Stomach (tissue), 9 donors: ENCODE data around the gene ATRX. TPM values are rescaled to one million over a fixed set of nuclear protein-coding genes. Genes with fewer than 3 reads are reported as not detected.

Experiments used
- DNase-seq, 2 donors: peaks; one replicate each; pipeline versions ENCODE4 v3.0.0 to v3.0.0-alpha.2; 2013 to 2019
- H3K27ac ChIP-seq, 5 donors: fragments of 200-600 bp in 4 of 5; sonication (generic) in 4 of 5; one replicate each; pipeline ENCODE4 v1.5.1; 2013 to 2019; ENCODE audit warnings: mild to moderate bottlenecking in 1 of 5, moderate library complexity in 1 of 5
- H3K27me3 ChIP-seq, 3 donors: fragments of 200-600 bp; sonication (generic); one replicate each; pipeline ENCODE4 v1.5.1; 2017 to 2019; ENCODE audit warnings: mixed run types in 1 of 3
- H3K36me3 ChIP-seq, 4 donors: fragments of 200-600 bp; sonication (generic); 1 replicate in 3 of 4; 2 replicates in 1 of 4; pipeline ENCODE4 v1.5.1; 2016 to 2019
- H3K4me1 ChIP-seq, 4 donors: fragments of 200-600 bp; sonication (generic); one replicate each; pipeline ENCODE4 v1.5.1; 2016 to 2019
- H3K4me3 ChIP-seq, 4 donors: fragments of 200-600 bp; sonication (generic) in 3 of 4; one replicate each; pipeline ENCODE4 v1.5.1; 2016 to 2019; ENCODE audit warnings: mild to moderate bottlenecking in 1 of 4
- H3K9me3 ChIP-seq, 4 donors: fragments of 200-600 bp; sonication (generic); one replicate each; pipeline ENCODE4 v1.5.1; 2016 to 2019
- EP300 ChIP-seq: sonication (generic); formaldehyde crosslinking; IDR thresholded peaks from one replicate; pipeline ENCODE4 v1.6.1; 2017; ENCODE audit warnings: antibody characterized with exemption
- POLR2A ChIP-seq, 4 donors: fragments of 450-650 bp; IDR thresholded peaks; one replicate each; pipeline ENCODE4 v1.6.1; 2016; ENCODE audit warnings: antibody characterized with exemption in 4 of 4, control low read depth in 2 of 4, mild to moderate bottlenecking in 1 of 4, moderate library complexity in 1 of 4
- POLR2AphosphoS5 ChIP-seq, 3 donors: sonication (generic); formaldehyde crosslinking; IDR thresholded peaks; one replicate each; pipeline ENCODE4 v1.6.1; 2016; ENCODE audit warnings: antibody characterized with exemption in 3 of 3
- WGBS, 5 donors: extraction: QIAGEN DNeasy Blood & Tissue Kit in 3 of 5; methylation state at CpG; one replicate each; pipeline versions ENCODE4 v1.1.5 to v1.1.7; 2013 to 2018; 5-methylcytosine and 5-hydroxymethylcytosine counted together
- intact Hi-C: fragments of 100-400 bp; cut with DNase I; formaldehyde crosslinking; loops from one replicate; pipeline ENCODE4 v1.15.1; 2023; ENCODE audit warnings: low total_unique reads
- polyA plus RNA-seq, 3 donors: library from polyadenylated mRNA; stranded (reverse); fragments of 200-250 nt; gene quantifications; one replicate each; pipeline ENCODE4 v1.2.3, GENCODE V29; 2013
- total RNA-seq, 5 donors: library from RNA; depleted of rRNA; stranded (reverse); fragments of >200 nt; gene quantifications; one replicate each; pipeline versions ENCODE4 v1.1.0 to v1.2.3, GENCODE V29; 2014 to 2016
- TF ChIP-seq, protein P1 (sequence below), 7 experiments: fragments of 450-650 bp in 4 of 7; fragments of 200-600 bp in 3 of 7; sonication (generic) in 3 of 7; IDR thresholded peaks; one replicate each; pipeline ENCODE4 v1.5.1; 2016 to 2019; ENCODE audit warnings: antibody characterized with exemption in 7 of 7, control low read depth in 2 of 7, mild to moderate bottlenecking in 1 of 7
- donor health status: healthy with polysubstance abuse.
- donor health status: Bipolar disorder and iron deficiency.
- donor health status: healthy.

Gene ATRX
- total and polyA plus RNA-seq, 8 donors = 7.9 to 225 (median 61.0) TPM

DNA sequence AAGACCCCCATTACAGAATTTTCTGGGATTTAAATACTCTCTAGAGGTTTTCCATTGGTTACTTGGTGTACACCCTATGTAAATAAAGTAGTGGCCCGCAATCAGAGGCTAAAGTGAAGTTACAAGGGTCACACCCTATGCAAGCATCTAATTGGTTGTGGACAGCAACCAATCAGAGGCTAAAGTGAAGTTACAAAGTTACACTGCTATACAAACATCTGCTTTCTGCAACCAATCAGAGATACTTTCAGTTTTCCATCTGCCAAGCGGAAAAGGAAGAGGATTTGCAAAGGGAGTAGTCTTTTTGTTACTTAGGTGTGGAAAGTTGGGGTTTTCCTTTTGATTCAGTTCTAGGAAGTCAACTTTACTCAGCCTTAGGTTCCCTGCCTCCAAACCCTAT is 2.0 kb upstream of the ATRX start:
- Histone ChIP-seq H3K27me3 (no peaks in the 10 kb centered on the region), H3K27ac (peak overlapping the region in 4 of 5 donors; percentile 31 to 74 (median 56)), H3K4me3 (peak overlapping the region; percentile 18 to 34 (median 31)), H3K9me3 (no peaks in the 10 kb centered on the region), H3K4me1 (peaks cover 0 to 29% (median 4%) of the 10 kb centered on the region in 4 donors), H3K36me3 (no peaks in the 10 kb centered on the region)
- WGBS, 5 donors = 20 to 44% (median 43%) methylated on average over 2 of the region's 2 CpGs
- peak in 1 of 2 donors; percentile 57 for DNase-seq
- intact Hi-C loops = no loop called here
- TF ChIP-seq EP300 (no peak), POLR2AphosphoS5 (IDR thresholded peaks at IDR 0.05) (no peak), POLR2A (IDR thresholded peaks at IDR 0.05) (no peak)
- TF ChIP-seq, protein P1, sequence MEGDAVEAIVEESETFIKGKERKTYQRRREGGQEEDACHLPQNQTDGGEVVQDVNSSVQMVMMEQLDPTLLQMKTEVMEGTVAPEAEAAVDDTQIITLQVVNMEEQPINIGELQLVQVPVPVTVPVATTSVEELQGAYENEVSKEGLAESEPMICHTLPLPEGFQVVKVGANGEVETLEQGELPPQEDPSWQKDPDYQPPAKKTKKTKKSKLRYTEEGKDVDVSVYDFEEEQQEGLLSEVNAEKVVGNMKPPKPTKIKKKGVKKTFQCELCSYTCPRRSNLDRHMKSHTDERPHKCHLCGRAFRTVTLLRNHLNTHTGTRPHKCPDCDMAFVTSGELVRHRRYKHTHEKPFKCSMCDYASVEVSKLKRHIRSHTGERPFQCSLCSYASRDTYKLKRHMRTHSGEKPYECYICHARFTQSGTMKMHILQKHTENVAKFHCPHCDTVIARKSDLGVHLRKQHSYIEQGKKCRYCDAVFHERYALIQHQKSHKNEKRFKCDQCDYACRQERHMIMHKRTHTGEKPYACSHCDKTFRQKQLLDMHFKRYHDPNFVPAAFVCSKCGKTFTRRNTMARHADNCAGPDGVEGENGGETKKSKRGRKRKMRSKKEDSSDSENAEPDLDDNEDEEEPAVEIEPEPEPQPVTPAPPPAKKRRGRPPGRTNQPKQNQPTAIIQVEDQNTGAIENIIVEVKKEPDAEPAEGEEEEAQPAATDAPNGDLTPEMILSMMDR (IDR thresholded peaks at IDR 0.05) = no peak

- Histone ChIP-seq H3K9me3 (no peaks in the 10 kb centered on the region), H3K36me3 (no peaks in the 10 kb centered on the region), H3K4me3 (peak overlapping the region; percentile 51 to 67 (median 56)), H3K27me3 (no peaks in the 10 kb centered on the region), H3K27ac (peak overlapping the region; percentile 84 to 92 (median 91)), H3K4me1 (peaks cover 0 to 42% (median 13%) of the 10 kb centered on the region in 4 donors)
- TF ChIP-seq, protein P1 (IDR thresholded peaks at IDR 0.05) = no peak
- TF ChIP-seq POLR2A (IDR thresholded peaks at IDR 0.05) = no peak
- no peak for TF ChIP-seq POLR2AphosphoS5 (IDR thresholded peaks at IDR 0.05)
- TF ChIP-seq EP300 = no peak
- WGBS, 5 donors = 9 to 45% (median 19%) methylated on average over 5 of the region's 5 CpGs
- DNase-seq = no peak
- intact Hi-C loops = no loop called here
These were observed 307 bp upstream of the ATRX start for GRCh38 chrX:77786365-77786680.

GRCh38 chrX:77779695-77780094 is 6.3 kb downstream of the ATRX start:
- H3K9me3 ChIP-seq = no peaks in the 10 kb centered on the region
- peaks cover 0 to 49% (median 17%) of the 10 kb centered on the region in 4 donors for H3K4me1 ChIP-seq
- intact Hi-C loops = no loop called here
- no peak overlapping the region for H3K27ac ChIP-seq
- TF ChIP-seq, protein P1 (IDR thresholded peaks at IDR 0.05) = no peak
- WGBS, 5 donors = 56 to 71% (median 64%) methylated on average over 3 of the region's 3 CpGs
- H3K36me3 ChIP-seq = no peaks in the 10 kb centered on the region
- H3K4me3 ChIP-seq = no peak overlapping the region
- DNase-seq = no peak
- no peaks in the 10 kb centered on the region for H3K27me3 ChIP-seq

GRCh38 chrX:77776659-77777058 is 9.4 kb downstream of the ATRX start:
- Histone ChIP-seq H3K4me3 (no peak overlapping the region), H3K36me3 (no peaks in the 10 kb centered on the region), H3K4me1 (peaks cover 0 to 22% (median 10%) of the 10 kb centered on the region in 4 donors), H3K9me3 (no peaks in the 10 kb centered on the region), H3K27me3 (no peaks in the 10 kb centered on the region), H3K27ac (no peak overlapping the region)
- DNase-seq = no peak
- intact Hi-C loops = no loop called here
- 19 to 50% (median 32%) methylated on average over 2 of the region's 2 CpGs for WGBS, 5 donors
- TF ChIP-seq, protein P1 (IDR thresholded peaks at IDR 0.05) = no peak
- TF ChIP-seq POLR2A (IDR thresholded peaks at IDR 0.05) (no peak), EP300 (no peak), POLR2AphosphoS5 (IDR thresholded peaks at IDR 0.05) (no peak)
